Measurements from ENCODE around the gene RHBDD3.

DNA sequence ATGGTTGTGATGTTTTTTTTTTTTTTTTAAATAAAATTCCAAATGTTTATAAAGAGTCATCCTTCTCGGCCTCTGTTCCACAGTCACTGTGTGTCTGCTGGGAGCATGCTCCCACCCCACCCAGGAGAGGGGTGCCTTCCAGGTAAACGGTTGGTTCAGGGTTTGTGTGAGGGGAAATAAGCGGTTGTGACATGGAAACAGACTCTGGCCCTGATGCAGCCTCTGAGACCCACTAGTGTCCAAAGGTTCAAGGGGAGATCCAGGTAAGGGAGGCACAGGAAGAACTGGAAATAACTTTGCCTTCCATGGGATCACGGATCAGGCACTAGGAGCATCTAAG is 32.7 kb upstream of the RHBDD3 start:
- TF ChIP-seq TAF1 (IDR thresholded peaks at IDR 0.05; ENCODE audit: borderline replicate concordance, low read depth, low read length) (no peak), POLR2A (IDR thresholded peaks at IDR 0.05; ENCODE audit: low read depth, low read length) (no peak; the same call in 1 of the 2 replicates), POLR2AphosphoS5 (IDR thresholded peaks at IDR 0.05; ENCODE audit: low read depth, low read length) (no peak)
